Caco-2 (cell line): ENCODE measurements around the gene LKAAEAR1. TPM values are rescaled to one million over a fixed set of nuclear protein-coding genes. Genes with fewer than 3 reads are reported as not detected.
"Not testable (repeated sequence)": the region's sequence is repeated elsewhere in the genome, so short reads cannot be mapped to it uniquely, and the experiment has no call there.

ENCODE experiments used
- BruUV-seq: library from RNA; stranded (reverse); fragments of 400-500 nt; replicated peaks from 2 replicates; lab custom pipeline; 2021; lab: Mats Ljungman, UMichigan
- CTCF ChIA-PET: fragments of 300-600 bp; sonication (Branson Sonifier 250); formaldehyde crosslinking; loops from one replicate; lab custom pipeline; 2022; ENCODE audit warnings: antibody characterized with exemption; lab: Charles Lee
- POLR2A ChIA-PET: fragments of 300-600 bp; sonication (Branson Sonifier 250); formaldehyde crosslinking; loops from one replicate; lab custom pipeline; 2022; ENCODE audit warnings: antibody characterized with exemption; lab: Charles Lee
- DNase-seq, 2 experiments: peaks; one replicate each; pipeline versions ENCODE4 v3.0.0 to v3.0.0-alpha.2; 2020 to 2022
- H3K27me3 ChIP-seq: replicated peaks from 2 replicates; pipeline ENCODE4 v1.6.0; 2011; ENCODE audit warnings: low read length; ENCODE audit not compliant: control insufficient read depth, insufficient read depth
- H3K36me3 ChIP-seq: 2 replicates; pipeline ENCODE4 v1.5.1; 2011; ENCODE audit warnings: low read length; ENCODE audit not compliant: control insufficient read depth, insufficient read depth
- H3K4me1 ChIP-seq: fragments of 250-450 bp; sonication (Bioruptor Pico); 2 replicates; pipeline ENCODE4 v1.5.1; 2020; ENCODE audit warnings: mild to moderate bottlenecking
- H3K4me3 ChIP-seq: 2 replicates; pipeline ENCODE4 v1.5.1; 2011; ENCODE audit warnings: low read depth, mild to moderate bottlenecking, control low read depth, low read length
- H3K9me3 ChIP-seq: fragments of 250-450 bp; sonication (Bioruptor Pico); 2 replicates; pipeline ENCODE4 v1.5.1; 2020; ENCODE audit warnings: mild to moderate bottlenecking, moderate library complexity
- H3K27ac Mint-ChIP-seq: one replicate; pipeline ENCODE4 v1.8.0; 2022; ENCODE audit warnings: mixed read lengths; ENCODE audit not compliant: unreplicated experiment
- H3K27me3 Mint-ChIP-seq: one replicate; pipeline ENCODE4 v1.8.0; 2022; ENCODE audit warnings: mixed read lengths; ENCODE audit not compliant: insufficient read depth, unreplicated experiment
- H3K36me3 Mint-ChIP-seq: one replicate; pipeline ENCODE4 v1.8.0; 2022; ENCODE audit warnings: mild to moderate bottlenecking, mixed read lengths; ENCODE audit not compliant: insufficient read depth, unreplicated experiment
- H3K4me1 Mint-ChIP-seq: one replicate; pipeline ENCODE4 v1.8.0; 2022; ENCODE audit warnings: low read depth, mixed read lengths; ENCODE audit not compliant: unreplicated experiment
- H3K4me3 Mint-ChIP-seq: one replicate; pipeline ENCODE4 v1.8.0; 2022; ENCODE audit warnings: mild to moderate bottlenecking, moderate library complexity, mixed read lengths; ENCODE audit not compliant: unreplicated experiment
- H3K9me3 Mint-ChIP-seq: one replicate; pipeline ENCODE4 v1.8.0; 2022; ENCODE audit warnings: mixed read lengths; ENCODE audit not compliant: unreplicated experiment
- intact Hi-C: fragments of 100-400 bp; cut with micrococcal nuclease; formaldehyde crosslinking; loops from one replicate; pipeline ENCODE4 v1.10.0; 2022; ENCODE audit not compliant: unreplicated experiment
- total RNA-seq: library from RNA; stranded (reverse); gene quantifications from 2 replicates; pipeline ENCODE4 v1.2.3, GENCODE V29; 2022
- TF ChIP-seq, protein P1 (sequence below), 2 experiments: fragments of 200-600 bp in 1 of 2; IDR thresholded peaks; 1 replicate in 1 of 2; 2 replicates in 1 of 2; pipeline versions ENCODE4 v1.5.1 to v1.8.0; 2011 to 2022; ENCODE audit warnings: antibody characterized with exemption in 1 of 2, control low read depth in 1 of 2, inconsistent platforms in 1 of 2, low read depth in 1 of 2, low read length in 1 of 2, mild to moderate bottlenecking in 1 of 2, moderate library complexity in 1 of 2; ENCODE audit not compliant: insufficient read depth in 1 of 2, severe bottlenecking in 1 of 2, unreplicated experiment in 1 of 2

Gene LKAAEAR1
- total RNA-seq, 1 experiment from 2014 or later: not detected

DNA sequence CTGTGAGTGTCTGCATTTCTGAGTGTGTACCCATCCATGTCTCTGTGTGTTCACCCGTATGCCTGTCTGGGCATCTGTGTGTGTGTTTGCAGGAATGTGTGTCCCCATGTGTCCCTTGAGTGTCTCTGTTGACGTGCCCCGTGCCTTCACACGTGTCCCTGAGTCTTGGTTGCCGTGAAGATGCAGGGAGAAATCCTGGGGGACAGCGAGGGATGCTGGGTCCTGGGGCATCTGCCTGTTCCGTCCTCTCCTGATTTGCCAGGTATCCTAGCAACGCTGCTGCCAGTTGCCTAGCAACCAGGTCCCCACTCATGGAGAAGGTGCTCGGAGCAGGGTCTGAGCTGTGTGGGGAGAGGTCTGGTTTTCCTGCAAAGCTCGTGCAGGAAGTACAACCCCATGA, 6.0 kb upstream of the LKAAEAR1 start:
- ChIA-PET CTCF (interaction anchor here (1.0 kb wide), 1 partner anchor 30 kb away, joined by 3 read pairs; no protein-coding TSS in a partner anchor), POLR2A (interaction anchor here (0.6 kb wide), 1 partner anchor 103 kb away, joined by 4 read pairs; no protein-coding TSS in a partner anchor)
- peaks cover 6% of the 10 kb centered on the region for H3K4me1 Mint-ChIP-seq
- no peaks in the 10 kb centered on the region for H3K9me3 ChIP-seq
- TF ChIP-seq, protein P1, sequence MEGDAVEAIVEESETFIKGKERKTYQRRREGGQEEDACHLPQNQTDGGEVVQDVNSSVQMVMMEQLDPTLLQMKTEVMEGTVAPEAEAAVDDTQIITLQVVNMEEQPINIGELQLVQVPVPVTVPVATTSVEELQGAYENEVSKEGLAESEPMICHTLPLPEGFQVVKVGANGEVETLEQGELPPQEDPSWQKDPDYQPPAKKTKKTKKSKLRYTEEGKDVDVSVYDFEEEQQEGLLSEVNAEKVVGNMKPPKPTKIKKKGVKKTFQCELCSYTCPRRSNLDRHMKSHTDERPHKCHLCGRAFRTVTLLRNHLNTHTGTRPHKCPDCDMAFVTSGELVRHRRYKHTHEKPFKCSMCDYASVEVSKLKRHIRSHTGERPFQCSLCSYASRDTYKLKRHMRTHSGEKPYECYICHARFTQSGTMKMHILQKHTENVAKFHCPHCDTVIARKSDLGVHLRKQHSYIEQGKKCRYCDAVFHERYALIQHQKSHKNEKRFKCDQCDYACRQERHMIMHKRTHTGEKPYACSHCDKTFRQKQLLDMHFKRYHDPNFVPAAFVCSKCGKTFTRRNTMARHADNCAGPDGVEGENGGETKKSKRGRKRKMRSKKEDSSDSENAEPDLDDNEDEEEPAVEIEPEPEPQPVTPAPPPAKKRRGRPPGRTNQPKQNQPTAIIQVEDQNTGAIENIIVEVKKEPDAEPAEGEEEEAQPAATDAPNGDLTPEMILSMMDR (IDR thresholded peaks at IDR 0.05; ENCODE audit: insufficient read depth in 1 of 2, low read depth in 1 of 2, low read length in 1 of 2, severe bottlenecking in 1 of 2, unreplicated experiment in 1 of 2): no peak
- no peak overlapping the region for H3K4me3 ChIP-seq
- H3K27ac Mint-ChIP-seq: no peak overlapping the region
- no peaks in the 10 kb centered on the region for H3K36me3 ChIP-seq
- H3K27me3 ChIP-seq: no peaks in the 10 kb centered on the region; the same call in 1 of the 2 replicates
- peaks cover 27% of the 10 kb centered on the region for H3K27me3 Mint-ChIP-seq
- peak in 1 of 2 experiments; percentile 81 for DNase-seq
- intact Hi-C loops: no loop called here
- H3K4me3 Mint-ChIP-seq: no peak overlapping the region
- no peaks in the 10 kb centered on the region for H3K9me3 Mint-ChIP-seq
- no TSS peak for BruUV-seq
- H3K36me3 Mint-ChIP-seq: peaks cover 6% of the 10 kb centered on the region
- peaks cover 7% of the 10 kb centered on the region for H3K4me1 ChIP-seq

DNA sequence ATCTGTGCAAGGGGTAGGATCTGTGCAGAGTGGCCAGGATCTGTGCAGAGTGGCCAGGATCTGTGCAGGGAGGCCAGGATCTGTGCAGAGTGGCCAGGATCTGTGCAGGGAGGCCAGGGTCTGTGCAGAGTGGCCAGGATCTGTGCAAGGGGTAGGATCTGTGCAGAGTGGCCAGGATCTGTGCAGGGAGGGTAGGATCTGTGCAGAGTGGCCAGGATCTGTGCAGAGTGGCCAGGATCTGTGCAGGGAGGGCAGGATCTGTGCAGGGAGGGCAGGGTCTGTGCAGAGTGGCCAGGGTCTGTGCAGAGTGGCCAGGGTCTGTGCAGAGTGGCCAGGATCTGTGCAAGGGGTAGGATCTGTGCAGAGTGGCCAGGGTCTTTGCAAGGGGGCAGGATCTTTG, 4.4 kb upstream of the LKAAEAR1 start:
- H3K4me3 ChIP-seq, H3K27ac Mint-ChIP-seq, intact Hi-C loops, H3K27me3 ChIP-seq, H3K9me3 ChIP-seq, DNase-seq, H3K36me3 ChIP-seq, BruUV-seq, H3K4me3 Mint-ChIP-seq, POLR2A ChIA-PET, H3K9me3 Mint-ChIP-seq, CTCF ChIA-PET: not testable (repeated sequence)
- H3K27me3 Mint-ChIP-seq: peaks cover 37% of the 10 kb centered on the region
- H3K4me1 ChIP-seq: peaks cover 19% of the 10 kb centered on the region
- peaks cover 12% of the 10 kb centered on the region for H3K4me1 Mint-ChIP-seq
- H3K36me3 Mint-ChIP-seq: peaks cover 12% of the 10 kb centered on the region

DNA sequence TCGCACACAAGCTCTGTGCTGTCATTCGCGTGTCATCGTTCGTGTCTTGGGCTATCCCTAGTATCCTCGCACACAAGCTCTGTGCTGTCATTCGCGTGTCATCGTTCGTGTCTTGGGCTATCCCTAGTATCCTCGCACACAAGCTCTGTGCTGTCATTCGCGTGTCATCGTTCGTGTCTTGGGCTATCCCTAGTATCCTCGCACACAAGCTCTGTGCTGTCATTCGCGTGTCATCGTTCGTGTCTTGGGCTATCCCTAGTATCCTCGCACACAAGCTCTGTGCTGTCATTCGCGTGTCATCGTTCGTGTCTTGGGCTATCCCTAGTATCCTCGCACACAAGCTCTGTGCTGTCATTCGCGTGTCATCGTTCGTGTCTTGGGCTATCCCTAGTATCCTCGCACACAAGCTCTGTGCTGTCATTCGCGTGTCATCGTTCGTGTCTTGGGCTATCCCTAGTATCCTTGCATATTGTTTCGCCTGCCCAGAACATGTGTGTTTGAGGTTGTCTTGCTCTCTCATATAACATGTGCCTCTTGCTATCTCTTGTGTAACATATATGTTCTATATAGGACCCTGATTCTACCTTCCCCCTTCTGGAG, 3.1 kb upstream of the LKAAEAR1 start:
- H3K27me3 ChIP-seq, H3K9me3 Mint-ChIP-seq, CTCF ChIA-PET, H3K9me3 ChIP-seq, H3K4me3 ChIP-seq, H3K36me3 ChIP-seq, POLR2A ChIA-PET, H3K27ac Mint-ChIP-seq, H3K4me1 Mint-ChIP-seq, H3K4me3 Mint-ChIP-seq, intact Hi-C loops, DNase-seq, BruUV-seq: not testable (repeated sequence)
- peaks cover 22% of the 10 kb centered on the region for H3K4me1 ChIP-seq
- H3K27me3 Mint-ChIP-seq: peaks cover 36% of the 10 kb centered on the region
- peaks cover 12% of the 10 kb centered on the region for H3K36me3 Mint-ChIP-seq

DNA sequence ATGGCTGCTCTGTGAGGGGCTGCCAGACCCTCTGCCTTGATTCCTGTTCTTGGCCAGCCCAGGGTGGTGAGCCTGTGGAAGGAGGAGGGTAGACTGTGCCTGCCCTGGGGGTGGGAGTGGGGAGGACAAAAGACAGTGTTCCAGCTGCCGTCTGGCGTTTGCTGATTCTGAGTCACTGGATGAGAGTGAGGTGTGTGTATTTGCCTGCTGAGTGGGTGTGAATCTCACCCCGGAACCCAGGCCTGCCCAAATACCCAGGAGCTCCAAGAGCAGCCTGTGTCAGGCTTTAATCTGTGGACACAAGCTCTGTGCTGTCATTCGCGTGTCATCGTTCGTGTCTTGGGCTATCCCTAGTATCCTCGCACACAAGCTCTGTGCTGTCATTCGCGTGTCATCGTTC, 2.6 kb upstream of the LKAAEAR1 start:
- no peak overlapping the region for H3K4me3 ChIP-seq
- peaks cover 4% of the 10 kb centered on the region for H3K27me3 ChIP-seq
- TF ChIP-seq, protein P1 (IDR thresholded peaks at IDR 0.05; ENCODE audit: insufficient read depth in 1 of 2, low read depth in 1 of 2, low read length in 1 of 2, severe bottlenecking in 1 of 2, unreplicated experiment in 1 of 2): no peak
- no peak for DNase-seq
- peaks cover 33% of the 10 kb centered on the region for H3K27me3 Mint-ChIP-seq
- CTCF ChIA-PET: no interaction called here
- POLR2A ChIA-PET: no interaction called here
- H3K27ac Mint-ChIP-seq: no peak overlapping the region
- no peak overlapping the region for H3K4me3 Mint-ChIP-seq
- intact Hi-C loops: no loop called here
- H3K9me3 Mint-ChIP-seq: no peaks in the 10 kb centered on the region
- H3K4me1 Mint-ChIP-seq: peaks cover 7% of the 10 kb centered on the region
- no peaks in the 10 kb centered on the region for H3K9me3 ChIP-seq
- H3K4me1 ChIP-seq: peaks cover 17% of the 10 kb centered on the region
- no TSS peak for BruUV-seq
- H3K36me3 ChIP-seq: no peaks in the 10 kb centered on the region
- peaks cover 12% of the 10 kb centered on the region for H3K36me3 Mint-ChIP-seq
